Liver (tissue), 9 donors: Measurements from ENCODE around the gene DOCK9. TPM values are rescaled to one million over a fixed set of nuclear protein-coding genes. Genes with fewer than 3 reads are reported as not detected.

ENCODE experiments used
- DNase-seq: peaks from one replicate; pipeline ENCODE4 v3.0.0-alpha.2; 2017; ENCODE audit warnings: low spot score
- H3K27ac ChIP-seq, 2 donors: one replicate each; pipeline ENCODE4 v1.7.0; 2013; ENCODE audit warnings: inconsistent platforms in 2 of 2, low read length in 2 of 2, control low read depth in 1 of 2, low read depth in 1 of 2, mild to moderate bottlenecking in 1 of 2
- H3K27me3 ChIP-seq, 4 donors: one replicate each; pipeline versions ENCODE4 v1.6.1 to v1.7.0; 2013; ENCODE audit warnings: low read length in 3 of 4, inconsistent platforms in 1 of 4, mild to moderate bottlenecking in 1 of 4, moderate library complexity in 1 of 4; ENCODE audit not compliant: control insufficient read depth in 4 of 4, insufficient read depth in 4 of 4
- H3K36me3 ChIP-seq, 4 donors: one replicate each; pipeline versions ENCODE4 v1.6.1 to v1.7.0; 2013; ENCODE audit warnings: low read length in 3 of 4, mild to moderate bottlenecking in 3 of 4, low read depth in 1 of 4, moderate library complexity in 1 of 4; ENCODE audit not compliant: control insufficient read depth in 4 of 4, insufficient read depth in 3 of 4
- H3K4me1 ChIP-seq, 4 donors: one replicate each; pipeline versions ENCODE4 v1.6.1 to v1.7.0; 2013; ENCODE audit warnings: low read length in 3 of 4, mild to moderate bottlenecking in 3 of 4, moderate library complexity in 1 of 4; ENCODE audit not compliant: control insufficient read depth in 4 of 4, insufficient read depth in 4 of 4
- H3K4me3 ChIP-seq, 3 donors: one replicate each; pipeline versions ENCODE4 v1.6.1 to v1.7.0; 2013; ENCODE audit warnings: low read length in 3 of 3, control low read depth in 1 of 3, low read depth in 1 of 3, mild to moderate bottlenecking in 1 of 3
- H3K9ac ChIP-seq, 2 donors: one replicate each; pipeline ENCODE4 v1.7.0; 2013; ENCODE audit warnings: low read length in 2 of 2, mild to moderate bottlenecking in 2 of 2, moderate library complexity in 2 of 2, control low read depth in 1 of 2, low read depth in 1 of 2
- H3K9me3 ChIP-seq, 4 donors: one replicate each; pipeline versions ENCODE4 v1.6.1 to v1.7.0; 2013; ENCODE audit warnings: low read length in 3 of 4; ENCODE audit not compliant: control insufficient read depth in 4 of 4
- ATF3 ChIP-seq: IDR thresholded peaks from 2 replicates; pipeline ENCODE4 v1.6.1; 2016; ENCODE audit warnings: antibody characterized with exemption
- CTCF ChIP-seq: fragments of 150-350 bp; IDR thresholded peaks from 2 replicates; pipeline ENCODE4 v1.5.1; 2017; ENCODE audit warnings: improper control_type of control experiment, low read depth, low read length; ENCODE audit not compliant: missing input control
- EGR1 ChIP-seq, 2 donors: IDR thresholded peaks; 2 replicates each; pipeline ENCODE4 v1.6.1; 2016 to 2018; ENCODE audit warnings: antibody characterized with exemption in 2 of 2, low read depth in 2 of 2
- FOXA1 ChIP-seq: IDR thresholded peaks from 2 replicates; pipeline ENCODE4 v1.6.1; 2016; ENCODE audit warnings: antibody characterized with exemption
- FOXA2 ChIP-seq: IDR thresholded peaks from 2 replicates; pipeline ENCODE4 v1.6.1; 2016; ENCODE audit warnings: antibody characterized with exemption
- GABPA ChIP-seq, 2 donors: IDR thresholded peaks in 1 of 2; conservative IDR thresholded peaks in 1 of 2; 2 replicates each; pipeline ENCODE4 v1.6.1; 2016; ENCODE audit warnings: antibody characterized with exemption in 2 of 2, mild to moderate bottlenecking in 1 of 2, moderate library complexity in 1 of 2
- HNF4A ChIP-seq, 2 donors: conservative IDR thresholded peaks; 2 replicates each; pipeline ENCODE4 v1.6.1; 2016; ENCODE audit warnings: antibody characterized with exemption in 2 of 2, mild to moderate bottlenecking in 2 of 2
- HNF4G ChIP-seq: IDR thresholded peaks from 2 replicates; pipeline ENCODE4 v1.6.1; 2016; ENCODE audit warnings: antibody characterized with exemption
- JUND ChIP-seq, 2 donors: IDR thresholded peaks; 2 replicates each; pipeline ENCODE4 v1.6.1; 2016; ENCODE audit warnings: antibody characterized with exemption in 2 of 2
- MAX ChIP-seq: IDR thresholded peaks from 2 replicates; pipeline ENCODE4 v1.6.1; 2016; ENCODE audit warnings: antibody characterized with exemption
- NR2F2 ChIP-seq: IDR thresholded peaks from 2 replicates; pipeline ENCODE4 v1.6.1; 2016; ENCODE audit warnings: antibody characterized with exemption
- RAD21 ChIP-seq, 2 donors: IDR thresholded peaks; 2 replicates each; pipeline ENCODE4 v1.6.1; 2016; ENCODE audit warnings: antibody characterized with exemption in 2 of 2, mild to moderate bottlenecking in 2 of 2
- RXRA ChIP-seq, 2 donors: IDR thresholded peaks; 2 replicates each; pipeline ENCODE4 v1.6.1; 2017 to 2018; ENCODE audit warnings: antibody characterized with exemption in 2 of 2, mild to moderate bottlenecking in 1 of 2
- SP1 ChIP-seq: IDR thresholded peaks from 2 replicates; pipeline ENCODE4 v1.6.1; 2018; ENCODE audit warnings: antibody characterized with exemption, mild to moderate bottlenecking
- TAF1 ChIP-seq: conservative IDR thresholded peaks from 2 replicates; pipeline ENCODE4 v1.6.1; 2016; ENCODE audit warnings: antibody characterized with exemption, mild to moderate bottlenecking
- YY1 ChIP-seq: IDR thresholded peaks from 2 replicates; pipeline ENCODE4 v1.6.1; 2016; ENCODE audit warnings: antibody characterized with exemption, mild to moderate bottlenecking
- ZBTB33 ChIP-seq: IDR thresholded peaks from 2 replicates; pipeline ENCODE4 v1.6.1; 2016; ENCODE audit warnings: antibody characterized with exemption
- WGBS: extraction: QIAGEN DNeasy Blood & Tissue Kit; methylation state at CpG from one replicate; pipeline ENCODE4 v1.1.7; 2013; 5-methylcytosine and 5-hydroxymethylcytosine counted together
- polyA plus RNA-seq, 2 donors: library from polyadenylated mRNA; stranded (reverse) in 1 of 2; unstranded in 1 of 2; fragments of 200-250 nt in 1 of 2; fragments of >200 nt in 1 of 2; fragmentation: Nextera tagmentation in 1 of 2; extraction: Ambion mirVana in 1 of 2; gene quantifications; one replicate each; pipeline versions ENCODE4 v1.2.1 to v1.2.3, GENCODE V29; 2013 to 2015
- total RNA-seq, 2 donors: library from RNA; depleted of rRNA; stranded (reverse); fragments of >200 nt; gene quantifications; one replicate each; pipeline ENCODE4 v1.2.3, GENCODE V29; 2014
- donor health status: healthy.
- donor health status: healthy.
- donor health status: healthy.
- donor health status: healthy.
- donor health status: healthy.

The DOCK9 gene
- total and polyA plus RNA-seq, 4 donors = 5.4 to 31.3 (median 10.6) TPM

GRCh38 chr13:98834254-98834960 lies 143.5 kb downstream of the DOCK9 start:
- Histone ChIP-seq H3K27ac (no peak overlapping the region), H3K4me3 (no peak overlapping the region), H3K9ac (no peak overlapping the region), H3K9me3 (no peaks in the 10 kb centered on the region), H3K4me1 (peaks cover 3 to 28% (median 12%) of the 10 kb centered on the region in 4 donors), H3K27me3 (no peaks in the 10 kb centered on the region), H3K36me3 (no peaks in the 10 kb centered on the region)
- no peak for TF ChIP-seq GABPA (IDR thresholded peaks at IDR 0.05 in 1 of 2, conservative IDR thresholded peaks at IDR 0.05 in 1 of 2)
- TF ChIP-seq ZBTB33 = no peak
- TF ChIP-seq FOXA2 = no peak
- no peak for TF ChIP-seq CTCF
- peak; percentile 14 to 20 for TF ChIP-seq HNF4A (conservative IDR thresholded peaks at IDR 0.05)
- no peak for TF ChIP-seq MAX
- no peak for TF ChIP-seq NR2F2
- no peak for TF ChIP-seq HNF4G
- no peak for DNase-seq
- WGBS = 87% methylated on average over 7 of the region's 7 CpGs

GRCh38 chr13:98831236-98831635 lies 146.6 kb downstream of the DOCK9 start:
- Histone ChIP-seq H3K4me3 (no peak overlapping the region), H3K27ac (no peak overlapping the region), H3K9ac (no peak overlapping the region), H3K4me1 (peaks cover 5 to 47% (median 19%) of the 10 kb centered on the region in 4 donors), H3K36me3 (no peaks in the 10 kb centered on the region), H3K27me3 (no peaks in the 10 kb centered on the region), H3K9me3 (no peaks in the 10 kb centered on the region)
- DNase-seq = no peak
- TF ChIP-seq JUND (IDR thresholded peaks at IDR 0.05) = no peak
- no peak for TF ChIP-seq RXRA (IDR thresholded peaks at IDR 0.05)
- no peak for TF ChIP-seq TAF1
- TF ChIP-seq HNF4G = no peak
- TF ChIP-seq ATF3 = no peak
- TF ChIP-seq NR2F2 = no peak
- no peak for TF ChIP-seq HNF4A (conservative IDR thresholded peaks at IDR 0.05)
- TF ChIP-seq GABPA (IDR thresholded peaks at IDR 0.05 in 1 of 2, conservative IDR thresholded peaks at IDR 0.05 in 1 of 2) = no peak
- no peak for TF ChIP-seq EGR1 (IDR thresholded peaks at IDR 0.05; ENCODE audit: low read depth in 2 of 2)
- TF ChIP-seq SP1 = no peak
- no peak for TF ChIP-seq ZBTB33
- TF ChIP-seq YY1 = no peak
- no peak for TF ChIP-seq FOXA1
- TF ChIP-seq RAD21 (IDR thresholded peaks at IDR 0.05) = no peak
- no peak for TF ChIP-seq CTCF
- WGBS = 85% methylated on average over 8 of the region's 8 CpGs
